GM18505 (cell line): ENCODE results near the gene ZFPL1.

Experiments used
- ATAC-seq: cut with Tn5 transposase; IDR thresholded peaks from one replicate; pipeline ENCODE4 v1.9.1; 2021; ENCODE audit not compliant: unreplicated experiment
- POLR2A ChIP-seq: IDR thresholded peaks from 4 replicates; pipeline ENCODE4 v1.6.1; 2011; ENCODE audit warnings: borderline replicate concordance; ENCODE audit not compliant: insufficient read depth, insufficient read length; ENCODE audit errors: extremely low read depth

ZFPL1 gene

GRCh38 chr11:65083834-65084597 lies at the start of gene ZFPL1, which contains the start of gene CDCA5:
Gene ZFPL1 (plus strand): TSS chr11:65084222. CDS start chr11:65084699, 477 bp downstream.
Gene CDCA5 (minus strand): TSS chr11:65084040. CDS start chr11:65083978, 62 bp downstream.
- peak; percentile 86 for TF ChIP-seq POLR2A
- ATAC-seq: peak; percentile 84

- ATAC-seq: no peak
- TF ChIP-seq POLR2A: no peak
These were observed 49.6 kb upstream of the ZFPL1 start for GRCh38 chr11:65034423-65034822.

- no peak for ATAC-seq
- TF ChIP-seq POLR2A: no peak
These were observed 48.4 kb upstream of the ZFPL1 start for GRCh38 chr11:65035579-65035978.

- no peak for TF ChIP-seq POLR2A
- no peak for ATAC-seq
These were observed 47.1 kb upstream of the ZFPL1 start for GRCh38 chr11:65036931-65037330.

- TF ChIP-seq POLR2A: no peak
- ATAC-seq: no peak
These were observed 43.5 kb upstream of the ZFPL1 start for GRCh38 chr11:65040520-65040846.

GRCh38 chr11:65040847-65041622 lies 43.0 kb upstream of the ZFPL1 start, which contains the start of gene SAC3D1:
Gene SAC3D1 (plus strand): TSS chr11:65041210. CDS start chr11:65041293, 83 bp downstream.
- TF ChIP-seq POLR2A: peak; percentile 62
- peak; percentile 81 for ATAC-seq

GRCh38 chr11:65042891-65043290 lies 41.1 kb upstream of the ZFPL1 start:
- ATAC-seq: no peak
- TF ChIP-seq POLR2A: no peak

GRCh38 chr11:65043881-65044501 lies 40.0 kb upstream of the ZFPL1 start:
- ATAC-seq: no peak
- no peak for TF ChIP-seq POLR2A

GRCh38 chr11:65045061-65045460 lies 39.0 kb upstream of the ZFPL1 start:
- no peak for ATAC-seq
- no peak for TF ChIP-seq POLR2A

- ATAC-seq: no peak
- no peak for TF ChIP-seq POLR2A
These were observed 38.3 kb upstream of the ZFPL1 start for GRCh38 chr11:65045728-65046127.

GRCh38 chr11:65047581-65048422 lies 36.2 kb upstream of the ZFPL1 start:
- ATAC-seq: no peak
- peak; percentile 16 for TF ChIP-seq POLR2A

GRCh38 chr11:65051398-65051858 lies 32.6 kb upstream of the ZFPL1 start:
- no peak for TF ChIP-seq POLR2A
- no peak for ATAC-seq
